CD4-positive, CD25-positive, alpha-beta regulatory T cell (primary cell): ENCODE data around the gene PLEKHM3. TPM values are rescaled to one million over a fixed set of nuclear protein-coding genes. Genes with fewer than 3 reads are reported as not detected.
"Not testable (repeated sequence)": the region's sequence is repeated elsewhere in the genome, so short reads cannot be mapped to it uniquely, and the experiment has no call there.

ENCODE experiments used
- ATAC-seq, 2 donors: fragments of 150-1000 bp; cut with Tn5 transposase; one replicate each; pipeline ENCODE4 v1.10.0; 2021; ENCODE audit warnings: low read depth in 2 of 2, moderate number of reproducible peaks in 2 of 2, moderate library complexity in 1 of 2
- DNase-seq, 3 donors: peaks; one replicate each; pipeline versions ENCODE4 v3.0.0 to v3.0.0-alpha.2; 2012 to 2022; ENCODE audit warnings: mixed read lengths in 1 of 3
- H3K27ac ChIP-seq: one replicate; pipeline ENCODE4 v1.7.0; 2013; ENCODE audit warnings: mild to moderate bottlenecking, low read length; ENCODE audit not compliant: insufficient read depth, poor library complexity, severe bottlenecking
- H3K27me3 ChIP-seq: one replicate; pipeline ENCODE4 v1.7.0; 2013; ENCODE audit warnings: low read length; ENCODE audit not compliant: control insufficient read depth, insufficient read depth
- H3K36me3 ChIP-seq: one replicate; pipeline ENCODE4 v1.7.0; 2013; ENCODE audit warnings: mild to moderate bottlenecking, low read length, moderate library complexity; ENCODE audit not compliant: control insufficient read depth, insufficient read depth
- H3K4me1 ChIP-seq: 2 replicates; pipeline ENCODE4 v1.7.0; 2013; ENCODE audit warnings: mild to moderate bottlenecking, low read length; ENCODE audit not compliant: insufficient read depth, control insufficient read depth, poor library complexity, severe bottlenecking
- H3K4me3 ChIP-seq: one replicate; pipeline ENCODE4 v1.7.0; 2013; ENCODE audit warnings: low read depth, mild to moderate bottlenecking, low read length, moderate library complexity
- H3K9me3 ChIP-seq, 2 experiments: 1 replicate in 1 of 2; 2 replicates in 1 of 2; pipeline ENCODE4 v1.7.0; 2013; ENCODE audit warnings: low read length in 2 of 2, mild to moderate bottlenecking in 1 of 2, moderate library complexity in 1 of 2; ENCODE audit not compliant: control insufficient read depth in 2 of 2
- H3K27ac Mint-ChIP-seq, 3 donors: one replicate each; pipeline ENCODE4 v1.8.0; 2020 to 2022; ENCODE audit warnings: mild to moderate bottlenecking in 3 of 3, mixed read lengths in 3 of 3, moderate library complexity in 2 of 3
- H3K27me3 Mint-ChIP-seq: one replicate; pipeline ENCODE4 v1.8.0; 2022; ENCODE audit warnings: mild to moderate bottlenecking, mixed read lengths
- H3K36me3 Mint-ChIP-seq: one replicate; pipeline ENCODE4 v1.8.0; 2020; ENCODE audit warnings: mixed read lengths
- H3K4me1 Mint-ChIP-seq, 4 donors: one replicate each; pipeline ENCODE4 v1.8.0; 2020 to 2022; ENCODE audit warnings: mixed read lengths in 4 of 4, mild to moderate bottlenecking in 1 of 4
- H3K4me3 Mint-ChIP-seq, 4 donors: one replicate each; pipeline ENCODE4 v1.8.0; 2020 to 2022; ENCODE audit warnings: mild to moderate bottlenecking in 4 of 4, mixed read lengths in 4 of 4, moderate library complexity in 3 of 4
- H3K9me3 Mint-ChIP-seq, 7 donors: one replicate each; pipeline ENCODE4 v1.8.0; 2020 to 2022; ENCODE audit warnings: mixed read lengths in 7 of 7, mild to moderate bottlenecking in 3 of 7, moderate library complexity in 2 of 7
- polyA plus RNA-seq, 4 donors: library from polyadenylated mRNA; unstranded; fragments of 300-500 nt; fragmentation: Illumina TruSeq; gene quantifications; one replicate each; pipeline ENCODE4 v1.2.3, GENCODE V29; 2021
- total RNA-seq: library from RNA; stranded (reverse); gene quantifications from one replicate; pipeline ENCODE4 v1.2.3, GENCODE V29; 2022

Gene PLEKHM3
- total and polyA plus RNA-seq, 5 donors from 2014 or later, result 2.7 to 15.1 (median 3.4) TPM

DNA sequence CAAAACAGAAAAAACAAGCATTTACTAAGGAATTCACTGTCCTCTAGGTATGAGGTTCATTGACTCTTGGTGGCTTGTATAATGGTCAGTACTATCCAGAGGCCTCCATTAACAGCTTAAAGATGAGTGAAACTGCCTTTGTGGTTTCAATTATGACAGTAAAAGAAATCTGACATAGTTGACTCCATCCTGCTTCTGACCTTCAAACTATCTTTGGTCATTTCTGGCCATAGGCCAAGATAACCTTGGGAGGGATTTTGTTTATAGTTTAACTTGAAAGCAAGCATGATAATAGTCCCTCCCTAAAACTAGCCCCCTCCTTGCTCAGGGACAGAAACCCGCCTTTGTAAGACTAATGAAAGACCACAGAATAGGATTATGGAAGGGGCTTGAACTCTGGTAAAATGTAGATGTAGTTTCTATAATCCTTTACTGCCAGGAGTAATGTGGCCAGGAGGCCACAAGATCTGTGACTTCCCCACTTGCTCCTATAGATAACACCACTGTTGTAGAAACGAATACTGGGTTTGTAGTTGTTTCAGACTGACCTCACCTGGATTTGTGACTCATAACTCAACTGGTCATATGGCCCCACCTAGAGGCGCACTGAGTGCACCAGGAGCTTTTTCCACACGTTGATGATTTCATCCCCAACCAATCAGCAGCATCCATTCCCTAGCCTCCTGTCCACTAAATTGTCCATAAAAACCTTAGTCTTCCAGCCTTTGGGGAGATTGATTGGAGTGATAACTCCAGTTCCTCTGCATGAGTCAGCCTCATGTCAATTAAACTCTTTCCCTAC, 8.6 kb upstream of the PLEKHM3 start:
- Histone ChIP-seq H3K27ac (no peak overlapping the region), H3K4me1 (no peaks in the 10 kb centered on the region), H3K4me3 (no peak overlapping the region), H3K36me3 (no peaks in the 10 kb centered on the region), H3K27me3 (no peaks in the 10 kb centered on the region), H3K9me3 (no peaks in the 10 kb centered on the region)
- Mint-ChIP-seq H3K9me3 (no peaks in the 10 kb centered on the region), H3K36me3 (no peaks in the 10 kb centered on the region), H3K4me3 (no peak overlapping the region), H3K27ac (no peak overlapping the region), H3K27me3 (peaks cover 12% of the 10 kb centered on the region), H3K4me1 (no peaks in the 10 kb centered on the region)
- DNase-seq, result peak; percentile 2 to 61 (median 28)
- peak; percentile 42 to 55 for ATAC-seq

DNA sequence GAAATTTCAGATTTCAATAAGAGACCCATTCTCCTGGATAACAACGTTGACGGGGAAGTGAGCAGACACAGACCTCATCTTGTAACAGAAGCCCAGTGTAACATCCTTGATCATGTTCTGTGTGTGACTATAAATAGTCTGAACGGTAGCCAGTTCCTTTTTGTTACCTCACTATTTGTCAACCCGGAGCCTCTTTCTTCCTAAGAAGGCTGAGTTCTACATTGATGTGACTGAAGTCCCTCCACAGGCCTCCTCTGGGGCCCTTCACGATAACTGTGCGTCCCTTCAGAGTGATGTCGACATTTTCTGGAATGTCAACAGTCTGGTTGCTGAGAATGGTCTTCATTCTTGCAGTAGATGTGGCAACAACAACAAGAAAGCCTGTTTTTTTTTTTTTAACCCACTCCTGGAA, 6.3 kb upstream of the PLEKHM3 start:
- H3K27me3 Mint-ChIP-seq, result peaks cover 12% of the 10 kb centered on the region

DNA sequence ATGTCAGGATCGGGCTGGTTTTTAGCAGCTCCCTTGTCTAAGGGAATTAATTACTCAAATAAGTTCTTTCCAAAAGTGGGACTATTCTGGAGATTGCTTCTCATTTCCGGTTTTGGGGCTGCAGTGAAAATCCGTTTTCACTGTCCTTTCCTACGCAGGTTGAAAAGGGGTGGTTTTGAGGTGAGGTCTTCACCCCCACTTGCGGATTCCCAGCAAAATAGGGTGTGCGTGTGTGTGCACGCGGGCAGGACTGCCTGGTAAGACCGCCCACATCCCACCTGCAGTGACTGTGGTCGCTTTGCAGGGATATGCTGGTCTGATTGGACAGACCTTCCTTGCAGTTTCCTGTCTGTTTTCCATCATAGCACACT, 472 bp upstream of the PLEKHM3 start:
- H3K9me3 Mint-ChIP-seq, result no peaks in the 10 kb centered on the region

More for the DNA sequence above, 6.3 kb upstream of the PLEKHM3 start:
- no peaks in the 10 kb centered on the region for H3K9me3 ChIP-seq
- H3K36me3 ChIP-seq, result no peaks in the 10 kb centered on the region
- DNase-seq, result no peak
- Mint-ChIP-seq H3K4me3 (peak overlapping the region in 1 of 4 donors; percentile 42), H3K9me3 (no peaks in the 10 kb centered on the region), H3K36me3 (no peaks in the 10 kb centered on the region), H3K4me1 (no peaks in the 10 kb centered on the region), H3K27ac (no peak overlapping the region)
- no peaks in the 10 kb centered on the region for H3K4me1 ChIP-seq
- H3K27ac ChIP-seq, result no peak overlapping the region
- H3K4me3 ChIP-seq, result no peak overlapping the region
- ATAC-seq, result no peak
- no peaks in the 10 kb centered on the region for H3K27me3 ChIP-seq

DNA sequence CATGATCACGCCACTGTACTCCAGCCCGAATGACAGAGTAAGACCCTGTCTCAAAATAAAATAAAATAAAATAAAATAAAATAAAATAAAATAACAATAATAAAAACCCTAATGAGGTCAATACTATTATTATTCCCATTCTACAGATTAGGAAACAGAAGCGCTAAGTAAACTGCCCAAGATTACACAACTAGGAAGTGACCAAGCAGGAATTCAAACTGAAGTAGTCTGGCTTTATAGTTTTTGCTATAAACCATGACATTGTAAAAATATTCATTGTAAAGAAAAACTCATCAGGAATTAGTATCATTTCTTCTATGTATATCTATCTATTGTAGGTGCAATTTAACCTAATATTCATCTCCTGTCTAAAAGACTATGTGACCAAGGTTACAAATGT, 1.2 kb downstream of the PLEKHM3 start:
- no peaks in the 10 kb centered on the region for H3K27me3 Mint-ChIP-seq
- peak overlapping the region in 2 of 4 donors; percentile 46 to 85 for H3K4me3 Mint-ChIP-seq
- peak overlapping the region; percentile 99 for H3K4me3 ChIP-seq
- no peak overlapping the region for H3K27ac ChIP-seq
- peaks cover 13% of the 10 kb centered on the region for H3K36me3 Mint-ChIP-seq
- no peaks in the 10 kb centered on the region for H3K27me3 ChIP-seq
- H3K36me3 ChIP-seq, result peaks cover 2% of the 10 kb centered on the region
- peaks cover 18 to 41% (median 29%) of the 10 kb centered on the region in 4 donors for H3K4me1 Mint-ChIP-seq
- no peaks in the 10 kb centered on the region for H3K9me3 ChIP-seq
- no peaks in the 10 kb centered on the region for H3K9me3 Mint-ChIP-seq
- no peak overlapping the region for H3K27ac Mint-ChIP-seq
- ATAC-seq (no peak), DNase-seq (no peak)
- H3K4me1 ChIP-seq, result peaks cover 8% of the 10 kb centered on the region

More for the DNA sequence above, 472 bp upstream of the PLEKHM3 start:
- ATAC-seq (peak in 1 of 2 donors; percentile 31), DNase-seq (no peak)
- Histone ChIP-seq H3K27ac (peak overlapping the region; percentile 50), H3K36me3 (no peaks in the 10 kb centered on the region), H3K4me1 (peaks cover 8% of the 10 kb centered on the region), H3K4me3 (peak overlapping the region; percentile 99), H3K27me3 (no peaks in the 10 kb centered on the region), H3K9me3 (no peaks in the 10 kb centered on the region)
- H3K27me3 Mint-ChIP-seq, result no peaks in the 10 kb centered on the region
- H3K4me3 Mint-ChIP-seq, result peak overlapping the region; percentile 85 to 98 (median 92)
- H3K4me1 Mint-ChIP-seq, result peaks cover 8 to 30% (median 22%) of the 10 kb centered on the region in 4 donors
- H3K36me3 Mint-ChIP-seq, result peaks cover 4% of the 10 kb centered on the region
- peak overlapping the region; percentile 92 to 100 (median 95) for H3K27ac Mint-ChIP-seq

DNA sequence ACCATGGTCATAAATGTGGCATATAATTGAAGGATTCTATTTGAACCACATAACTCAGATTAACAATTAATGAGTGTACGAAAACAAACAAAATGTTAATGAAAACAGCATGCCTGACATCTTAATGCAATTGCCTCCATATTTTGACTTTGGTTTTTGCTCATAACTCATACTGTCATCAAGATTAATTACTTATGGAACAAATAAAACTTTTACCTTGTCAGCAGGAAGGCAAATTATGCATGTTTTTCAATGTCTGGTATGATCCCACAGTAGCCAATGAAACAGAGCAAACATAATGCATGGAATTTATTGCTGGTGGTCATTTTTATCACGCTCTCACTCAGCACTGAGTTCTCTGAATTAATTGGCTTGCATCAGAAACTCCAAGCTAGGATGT, 5.1 kb downstream of the PLEKHM3 start:
- Mint-ChIP-seq H3K27ac (no peak overlapping the region), H3K4me1 (peaks cover 25 to 55% (median 37%) of the 10 kb centered on the region in 4 donors), H3K27me3 (no peaks in the 10 kb centered on the region), H3K4me3 (peak overlapping the region in 1 of 4 donors; percentile 39), H3K36me3 (peaks cover 14% of the 10 kb centered on the region), H3K9me3 (no peaks in the 10 kb centered on the region)
- peaks cover 2% of the 10 kb centered on the region for H3K36me3 ChIP-seq
- no peaks in the 10 kb centered on the region for H3K9me3 ChIP-seq
- H3K27me3 ChIP-seq, result no peaks in the 10 kb centered on the region
- ATAC-seq (no peak), DNase-seq (no peak)
- H3K27ac ChIP-seq, result no peak overlapping the region
- H3K4me1 ChIP-seq, result peaks cover 8% of the 10 kb centered on the region
- no peak overlapping the region for H3K4me3 ChIP-seq

DNA sequence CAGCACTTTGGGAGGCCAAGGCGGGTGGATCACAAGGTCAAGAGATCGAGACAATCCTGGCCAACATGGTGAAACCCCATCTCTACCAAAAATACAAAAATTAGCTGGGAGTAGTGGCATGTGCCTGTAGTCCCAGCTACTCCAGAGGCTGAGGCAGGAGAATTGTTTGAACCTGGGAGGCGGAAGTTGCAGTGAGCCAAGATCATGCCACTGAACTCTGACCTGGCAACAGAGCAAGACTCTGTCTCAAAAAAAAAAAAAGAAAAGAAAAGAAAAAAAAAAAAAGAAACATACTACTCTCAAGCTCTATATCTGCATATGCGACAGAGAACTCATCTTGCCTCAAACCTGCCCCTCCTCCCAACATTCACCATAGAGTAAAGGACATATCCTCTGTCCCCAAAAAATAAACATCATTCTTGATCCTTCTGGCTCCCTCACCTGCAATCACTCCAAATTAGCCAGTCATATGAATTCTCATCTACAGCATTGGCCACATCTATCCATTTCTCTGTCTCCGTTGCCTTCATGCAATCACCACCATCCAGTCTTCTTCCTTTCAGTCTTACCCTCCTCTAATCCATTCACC, 7.1 kb downstream of the PLEKHM3 start:
- not testable (repeated sequence) for H3K36me3 ChIP-seq, ATAC-seq, H3K9me3 ChIP-seq, H3K27me3 Mint-ChIP-seq, H3K9me3 Mint-ChIP-seq, DNase-seq, H3K27ac ChIP-seq, H3K27me3 ChIP-seq, H3K4me1 ChIP-seq, H3K4me3 ChIP-seq
- Mint-ChIP-seq H3K27ac (peak overlapping the region; percentile 0 to 57 (median 16)), H3K4me3 (peak overlapping the region in 2 of 4 donors; percentile 22 to 33), H3K4me1 (peaks cover 30 to 59% (median 39%) of the 10 kb centered on the region in 4 donors), H3K36me3 (peaks cover 14% of the 10 kb centered on the region)

DNA sequence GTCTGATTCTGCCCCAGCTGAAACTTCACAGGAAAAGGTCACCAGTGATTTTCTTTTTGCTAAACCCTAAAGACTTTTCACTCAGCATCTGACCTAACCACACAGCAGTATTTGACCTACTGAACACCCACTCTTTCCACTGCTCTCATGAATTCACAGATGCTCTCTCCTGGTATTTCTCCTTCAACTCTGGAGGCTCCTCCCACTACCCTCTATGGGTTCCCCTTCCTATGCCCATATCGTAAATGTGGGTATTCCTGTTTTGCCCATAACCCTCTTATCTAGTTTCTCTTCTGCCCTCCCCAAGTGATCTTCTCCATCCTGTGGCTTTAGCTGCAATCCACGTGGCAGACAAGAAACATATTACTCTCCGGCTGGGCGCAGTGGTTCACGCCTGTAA, 7.6 kb downstream of the PLEKHM3 start:
- Mint-ChIP-seq H3K27ac (peak overlapping the region in 1 of 3 donors; percentile 57), H3K4me1 (peaks cover 30 to 60% (median 40%) of the 10 kb centered on the region in 4 donors)

More for the DNA sequence above, 7.6 kb downstream of the PLEKHM3 start:
- Mint-ChIP-seq H3K27me3 (no peaks in the 10 kb centered on the region), H3K4me3 (peak overlapping the region in 2 of 4 donors; percentile 3 to 9), H3K9me3 (no peaks in the 10 kb centered on the region), H3K36me3 (peaks cover 14% of the 10 kb centered on the region)
- H3K36me3 ChIP-seq, result peaks cover 2% of the 10 kb centered on the region
- H3K4me1 ChIP-seq, result no peaks in the 10 kb centered on the region
- no peaks in the 10 kb centered on the region for H3K9me3 ChIP-seq
- no peaks in the 10 kb centered on the region for H3K27me3 ChIP-seq
- DNase-seq, result no peak
- H3K27ac ChIP-seq, result no peak overlapping the region
- no peak overlapping the region for H3K4me3 ChIP-seq
- no peak for ATAC-seq
